ENCODE results near the gene HSD3B2.

Gene HSD3B2

DNA sequence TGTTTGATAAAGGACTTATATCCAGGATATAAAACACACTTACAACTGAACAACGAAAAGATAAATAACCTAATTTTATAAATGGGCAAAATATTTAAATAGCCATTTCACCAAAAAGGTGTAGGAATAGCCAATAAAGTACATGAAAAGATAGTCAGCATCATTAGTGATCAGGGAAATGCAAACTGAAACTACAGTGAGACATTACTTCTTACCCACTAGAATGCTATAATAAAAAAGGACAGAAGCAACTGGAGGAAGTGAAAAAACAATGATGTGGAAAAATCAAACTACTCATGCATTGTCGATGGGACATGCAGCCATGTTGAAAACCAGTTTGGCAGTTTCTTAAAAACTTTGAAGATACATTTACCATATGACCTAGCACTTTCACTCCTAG, 48.6 kb downstream of the HSD3B2 start:
- no peak for DNase-seq (ENCODE audit: low read depth)

DNA sequence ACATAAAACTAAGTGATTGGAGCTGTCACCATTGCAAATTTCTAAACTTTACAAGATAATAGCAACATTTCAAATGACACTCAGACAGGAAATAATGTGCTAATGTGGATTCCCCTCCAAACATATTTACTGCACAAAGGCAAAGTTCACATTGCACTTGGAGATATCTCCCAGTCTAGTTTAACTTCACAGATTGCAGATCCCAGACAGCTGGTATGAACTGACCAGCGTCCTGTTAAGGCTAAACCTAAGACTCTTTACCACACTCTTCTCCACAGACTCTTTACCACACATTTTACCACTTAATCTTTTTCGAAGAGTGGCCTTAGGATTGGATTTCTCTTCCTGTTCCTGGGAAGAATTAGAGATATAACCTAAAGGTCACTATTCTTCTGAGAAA, 51.5 kb downstream of the HSD3B2 start:
- DNase-seq (ENCODE audit: low read depth), result no peak

DNA sequence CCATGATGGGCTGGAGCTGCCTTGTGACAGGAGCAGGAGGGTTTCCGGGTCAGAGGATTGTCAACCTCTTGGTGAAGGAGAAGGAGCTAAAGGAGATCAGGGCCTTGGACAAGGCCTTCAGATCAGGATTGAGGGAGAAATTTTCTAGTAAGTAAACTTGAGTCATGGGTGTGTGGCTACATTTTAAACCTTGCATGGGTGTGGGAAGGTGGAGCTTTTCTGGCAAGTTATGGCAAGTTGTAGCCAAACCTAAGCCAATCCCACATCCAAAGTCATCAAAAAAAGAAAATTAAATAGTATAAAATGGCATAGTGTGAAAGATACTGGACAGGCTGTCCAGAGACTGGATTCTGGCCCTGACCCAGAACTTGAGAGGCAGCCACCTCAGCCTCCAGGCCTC, 52.3 kb downstream of the HSD3B2 start:
- no peak for DNase-seq (ENCODE audit: low read depth)

DNA sequence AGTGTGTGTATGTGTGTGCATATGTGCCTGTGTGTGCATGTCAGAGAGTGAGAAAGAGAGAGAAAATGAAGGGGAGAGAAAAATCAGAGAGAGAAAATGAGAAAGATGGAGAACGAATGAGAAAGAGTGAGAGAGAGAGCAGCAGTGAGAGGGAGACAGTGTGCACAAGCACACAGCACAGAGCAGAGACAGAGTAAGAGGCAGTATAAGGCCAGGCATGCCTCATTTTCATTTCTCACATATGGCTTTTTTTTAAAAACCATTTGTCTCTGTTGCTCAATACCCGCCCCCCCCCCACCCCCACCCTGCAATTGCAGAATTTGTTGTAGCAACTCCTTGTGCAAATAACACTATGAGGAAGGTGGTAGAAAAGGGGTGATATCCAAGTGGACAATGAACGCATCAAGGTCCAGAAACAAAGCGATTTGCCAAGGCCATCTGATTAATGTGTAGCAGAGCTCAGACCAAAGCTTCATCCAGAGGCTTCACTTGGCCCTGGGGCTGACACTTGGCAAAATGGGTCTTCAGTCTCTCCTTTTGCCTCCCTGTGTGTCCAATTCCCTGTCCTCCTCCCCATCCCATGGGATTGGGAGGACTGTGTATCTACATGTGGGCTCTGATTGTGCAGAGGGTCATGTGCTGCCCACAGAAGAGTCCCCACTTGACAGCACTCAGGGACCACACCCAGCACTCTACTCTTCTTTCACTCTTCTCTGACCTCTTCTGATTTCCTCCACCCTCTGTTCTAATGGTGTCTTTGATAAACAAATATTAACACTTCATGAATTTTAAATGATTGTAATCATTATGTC, 53.1 kb downstream of the HSD3B2 start:
- DNase-seq (ENCODE audit: low read depth), result no peak

DNA sequence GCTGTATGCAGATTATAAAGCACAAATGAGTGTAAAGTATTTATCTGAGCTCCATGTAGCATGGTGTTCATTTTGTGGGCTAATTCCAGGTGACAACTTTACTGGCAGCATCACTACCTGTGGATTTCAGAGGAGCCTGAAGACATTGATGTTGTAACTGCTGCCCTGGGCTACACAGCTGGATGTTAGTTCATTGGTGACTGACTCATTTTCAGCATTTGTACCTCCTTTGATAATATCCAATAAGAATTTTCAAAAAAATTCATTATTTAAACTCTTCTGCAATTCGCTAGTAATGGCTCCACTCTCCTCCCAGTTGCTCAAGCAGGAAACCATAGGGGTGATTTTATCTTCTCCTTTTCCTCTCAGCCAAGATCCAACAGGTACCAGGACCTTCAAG, 54.8 kb downstream of the HSD3B2 start:
- no peak for DNase-seq (ENCODE audit: low read depth)

DNA sequence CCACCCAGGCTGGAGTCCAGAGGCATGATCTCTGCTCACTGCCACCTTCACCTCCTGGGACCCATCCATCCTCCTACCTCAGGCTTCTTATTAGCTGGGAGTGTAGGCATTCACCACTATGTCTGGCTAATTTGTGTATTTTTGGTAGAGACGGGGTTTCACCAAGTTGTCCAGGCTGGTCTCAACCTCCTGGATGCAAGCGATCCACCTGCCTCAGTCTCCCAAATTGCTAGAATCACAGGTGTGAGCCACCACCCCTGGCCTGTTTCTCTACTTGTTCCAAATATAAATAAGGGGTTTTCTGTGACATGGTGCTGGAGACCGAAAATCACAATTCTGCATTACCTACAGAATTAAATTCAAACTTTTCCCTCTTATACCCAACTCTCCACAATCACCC, 55.4 kb downstream of the HSD3B2 start:
- DNase-seq (ENCODE audit: low read depth), result no peak

DNA sequence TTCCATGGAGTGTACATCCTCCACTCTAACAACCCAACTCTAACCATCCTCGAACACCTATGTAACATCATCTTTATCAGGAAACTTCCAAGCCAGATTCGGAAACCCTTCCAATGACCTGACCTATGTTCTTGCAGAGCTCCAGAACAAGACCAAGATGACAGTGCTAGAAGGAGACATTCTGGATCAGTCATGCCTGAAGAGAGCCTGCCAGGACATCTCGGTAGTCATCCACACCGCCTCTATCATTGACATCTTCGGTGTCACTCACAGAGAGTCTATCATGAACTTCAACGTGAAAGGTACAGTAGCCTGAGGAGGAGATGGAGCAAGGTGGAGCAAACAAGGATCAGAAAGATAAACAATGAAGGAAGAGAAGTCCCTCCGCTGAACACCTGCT, 56.0 kb downstream of the HSD3B2 start:
- no peak for DNase-seq (ENCODE audit: low read depth)

DNA sequence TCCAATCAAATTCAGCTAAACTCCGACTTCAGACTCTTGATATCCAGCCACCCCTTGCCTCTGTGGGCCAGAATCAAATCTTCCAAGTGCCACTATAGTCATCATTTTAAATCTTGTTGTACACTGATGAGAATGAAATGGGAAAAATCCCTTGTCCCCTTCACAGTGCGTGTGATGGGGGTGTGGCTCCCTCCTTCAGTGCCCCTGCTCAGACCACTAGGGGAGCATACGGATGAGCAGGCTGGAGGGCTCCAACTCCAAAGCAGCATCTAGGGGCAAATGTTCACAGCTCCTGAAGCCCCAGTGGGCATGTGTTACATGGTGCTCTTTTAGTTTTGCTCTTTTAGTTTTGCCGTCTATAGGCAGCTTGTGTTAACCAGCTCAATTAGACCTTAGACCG, 56.6 kb downstream of the HSD3B2 start:
- DNase-seq (ENCODE audit: low read depth), result no peak

DNA sequence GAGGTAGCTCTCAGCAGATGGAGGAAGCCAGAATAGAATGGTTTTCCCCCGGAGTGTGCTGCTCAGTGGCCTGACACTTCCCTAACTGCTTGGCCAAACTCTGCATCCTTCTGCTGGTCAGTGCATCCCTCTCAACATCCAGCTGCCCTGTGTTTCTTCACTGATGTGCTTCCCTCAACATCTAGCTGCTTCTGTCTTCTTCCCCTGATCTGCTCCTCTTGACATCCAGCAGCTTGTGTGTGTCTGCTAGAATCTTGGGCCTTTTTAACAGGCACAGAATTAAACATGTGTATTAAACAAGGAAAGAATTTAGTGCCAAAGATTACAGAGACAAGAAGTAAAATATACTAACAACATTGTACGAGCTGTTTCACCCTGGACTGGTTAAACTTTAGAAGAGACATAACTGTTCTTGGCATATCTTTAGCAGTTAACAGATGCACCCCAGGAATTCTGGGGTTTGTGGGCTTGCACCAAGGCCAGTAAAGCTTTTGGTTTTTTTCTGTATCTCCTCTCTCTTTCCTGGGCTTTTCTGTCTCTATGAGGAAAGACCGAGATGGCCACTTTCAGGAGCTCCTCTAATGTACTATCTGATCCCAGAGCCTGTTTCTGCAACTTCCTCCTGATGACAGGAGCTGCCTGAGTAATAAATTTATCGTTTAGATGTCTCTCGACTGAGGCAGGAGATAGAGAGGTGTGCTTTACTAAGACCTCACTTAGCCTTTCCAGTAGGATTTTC, 57.3 kb downstream of the HSD3B2 start:
- no peak for DNase-seq (ENCODE audit: low read depth)
